Uterus (tissue), 4 donors: ENCODE results near the gene BCAR3. TPM values are rescaled to one million over a fixed set of nuclear protein-coding genes. Genes with fewer than 3 reads are reported as not detected.

Experiments used
- DNase-seq, 2 donors: peaks; one replicate each; pipeline ENCODE4 v3.0.0-alpha.2; 2019 to 2020
- H3K27ac ChIP-seq, 2 donors: fragments of 200-600 bp; sonication (generic); 1 replicate in 1 of 2; 2 replicates in 1 of 2; pipeline ENCODE4 v1.5.1; 2016 to 2018
- H3K27me3 ChIP-seq, 2 donors: fragments of 200-600 bp; sonication (generic); one replicate each; pipeline ENCODE4 v1.5.1; 2018 to 2019; ENCODE audit warnings: control low read depth in 1 of 2
- H3K36me3 ChIP-seq, 2 donors: fragments of 200-600 bp; sonication (generic); one replicate each; pipeline ENCODE4 v1.5.1; 2019; ENCODE audit warnings: control low read depth in 1 of 2
- H3K4me1 ChIP-seq, 2 donors: fragments of 200-600 bp; sonication (generic); one replicate each; pipeline ENCODE4 v1.5.1; 2018 to 2019; ENCODE audit warnings: control low read depth in 1 of 2
- H3K4me3 ChIP-seq, 2 donors: fragments of 200-600 bp; sonication (generic); 1 replicate in 1 of 2; 2 replicates in 1 of 2; pipeline ENCODE4 v1.5.1; 2018 to 2019; ENCODE audit warnings: mild to moderate bottlenecking in 1 of 2
- H3K9me3 ChIP-seq, 2 donors: fragments of 200-600 bp; sonication (generic); one replicate each; pipeline ENCODE4 v1.5.1; 2019; ENCODE audit warnings: control low read depth in 1 of 2
- CTCF ChIP-seq, 4 experiments: fragments of 200-600 bp in 2 of 4; fragments of 450-650 bp in 2 of 4; sonication (generic) in 2 of 4; IDR thresholded peaks; one replicate each; pipeline ENCODE4 v1.5.1; 2016 to 2019; ENCODE audit warnings: antibody characterized with exemption in 4 of 4, mild to moderate bottlenecking in 2 of 4, moderate library complexity in 1 of 4
- POLR2A ChIP-seq, 2 donors: fragments of 450-650 bp; IDR thresholded peaks; one replicate each; pipeline ENCODE4 v1.6.1; 2016; ENCODE audit warnings: antibody characterized with exemption in 2 of 2, mild to moderate bottlenecking in 1 of 2, moderate library complexity in 1 of 2
- intact Hi-C: fragments of 100-400 bp; cut with DNase I; formaldehyde crosslinking; loops from one replicate; pipeline ENCODE4 v1.15.1; 2023; ENCODE audit warnings: low total_unique reads
- total RNA-seq, 4 donors: library from RNA; depleted of rRNA in 3 of 4; stranded (reverse); fragments of >200 nt in 3 of 4; gene quantifications; one replicate each; pipeline versions ENCODE4 v1.1.0 to v1.2.4, GENCODE V29; 2014 to 2023
- donor health status: DM: yes; HTN: yes; CAD: no.

Gene BCAR3
- total RNA-seq, 4 donors from 2014 or later = 8.5 to 56.8 (median 20.2) TPM

- H3K4me1 ChIP-seq = no peaks in the 10 kb centered on the region
- intact Hi-C loops = no loop called here
- TF ChIP-seq CTCF (IDR thresholded peaks at IDR 0.05) (no peak), POLR2A (IDR thresholded peaks at IDR 0.05) (no peak)
- DNase-seq = no peak
- H3K27me3 ChIP-seq = no peaks in the 10 kb centered on the region
- H3K27ac ChIP-seq = no peak overlapping the region
- no peaks in the 10 kb centered on the region for H3K36me3 ChIP-seq
- no peak overlapping the region for H3K4me3 ChIP-seq
- H3K9me3 ChIP-seq = no peaks in the 10 kb centered on the region
Measured at GRCh38 chr1:93649231-93649630, 32.4 kb downstream of the BCAR3 start.

- TF ChIP-seq CTCF (IDR thresholded peaks at IDR 0.05) = no peak
- TF ChIP-seq POLR2A (IDR thresholded peaks at IDR 0.05) = no peak
- Histone ChIP-seq H3K9me3 (no peaks in the 10 kb centered on the region), H3K27me3 (no peaks in the 10 kb centered on the region), H3K36me3 (no peaks in the 10 kb centered on the region), H3K4me1 (no peaks in the 10 kb centered on the region), H3K4me3 (no peak overlapping the region), H3K27ac (no peak overlapping the region)
- intact Hi-C loops = no loop called here
- DNase-seq = no peak
Measured at GRCh38 chr1:93648656-93649055, 33.0 kb downstream of the BCAR3 start.

GRCh38 chr1:93641527-93641926, 40.1 kb downstream of the BCAR3 start:
- intact Hi-C loops = no loop called here
- Histone ChIP-seq H3K27me3 (no peaks in the 10 kb centered on the region), H3K27ac (no peak overlapping the region), H3K4me1 (no peaks in the 10 kb centered on the region), H3K9me3 (no peaks in the 10 kb centered on the region), H3K4me3 (no peak overlapping the region), H3K36me3 (no peaks in the 10 kb centered on the region)
- TF ChIP-seq POLR2A (IDR thresholded peaks at IDR 0.05) = no peak
- no peak for TF ChIP-seq CTCF (IDR thresholded peaks at IDR 0.05)
- DNase-seq = no peak

- Histone ChIP-seq H3K4me1 (no peaks in the 10 kb centered on the region), H3K36me3 (no peaks in the 10 kb centered on the region), H3K27ac (no peak overlapping the region), H3K4me3 (no peak overlapping the region), H3K9me3 (no peaks in the 10 kb centered on the region), H3K27me3 (no peaks in the 10 kb centered on the region)
- DNase-seq = no peak
- TF ChIP-seq CTCF (IDR thresholded peaks at IDR 0.05) (no peak), POLR2A (IDR thresholded peaks at IDR 0.05) (no peak)
- intact Hi-C loops = no loop called here
Measured at GRCh38 chr1:93640656-93641440, 40.8 kb downstream of the BCAR3 start.

- Histone ChIP-seq H3K9me3 (no peaks in the 10 kb centered on the region), H3K27ac (no peak overlapping the region), H3K4me3 (no peak overlapping the region), H3K27me3 (no peaks in the 10 kb centered on the region), H3K36me3 (no peaks in the 10 kb centered on the region), H3K4me1 (no peaks in the 10 kb centered on the region)
- TF ChIP-seq POLR2A (IDR thresholded peaks at IDR 0.05) (no peak), CTCF (IDR thresholded peaks at IDR 0.05) (no peak)
- intact Hi-C loops = loop anchor here (10.0 kb wide), 1 partner anchor 176 kb away; no protein-coding TSS in a partner anchor
- no peak for DNase-seq
Measured at GRCh38 chr1:93638981-93639380, 42.7 kb downstream of the BCAR3 start.
